Measurements from ENCODE around the gene RAD9A.
A peak's percentile ranks its signal among the peaks of the same experiment; 100 is the strongest.
"Not testable (repeated sequence)": the region's sequence is repeated elsewhere in the genome, so short reads cannot be mapped to it uniquely, and the experiment has no call there.

The RAD9A gene

GRCh38 chr11:67398661-67399563, 7.1 kb downstream of the RAD9A start:
- POLR2A ChIA-PET = no interaction called here

GRCh38 chr11:67400251-67400941, 8.6 kb downstream of the RAD9A start:
- no peak for DNase-seq (ENCODE audit: extremely low spot score)
- ChIA-PET POLR2A (interaction anchor here (1.7 kb wide), 1 partner anchor 9 kb away, joined by 22 read pairs; the partner anchor contains the start of gene RAD9A), CTCF (interaction anchor here (1.2 to 42.5 kb wide), 20 partner anchors 8 to 215 kb away, joined by 3 to 1573 read pairs (median 8); partner anchors contain the start of genes AIP, CDK2AP2, CLCF1 and PITPNM1)
- TF ChIP-seq CTCF (IDR thresholded peaks at IDR 0.05; ENCODE audit: control extremely low read depth, extremely low read depth, low read depth, missing control alignments) = no peak

More at GRCh38 chr11:67398661-67399563, 7.1 kb downstream of the RAD9A start:
- no peak for TF ChIP-seq CTCF (IDR thresholded peaks at IDR 0.05; ENCODE audit: control extremely low read depth, extremely low read depth, low read depth, missing control alignments)
- DNase-seq (ENCODE audit: extremely low spot score) = no peak
- CTCF ChIA-PET = interaction anchor here (42.5 kb wide), 1 partner anchor 32 kb away, joined by 1573 read pairs; the partner anchor contains the start of genes CLCF1 and POLD4

GRCh38 chr11:67400942-67401494, 9.2 kb downstream of the RAD9A start:
- no peak for DNase-seq (ENCODE audit: extremely low spot score)
- POLR2A ChIA-PET = interaction anchor here (0.5 to 1.7 kb wide), 9 partner anchors 9 to 545 kb away, joined by 3 to 22 read pairs (median 4); partner anchors contain the start of genes POLD4 and RAD9A
- CTCF ChIA-PET = interaction anchor here (0.7 to 42.5 kb wide), 34 partner anchors 8 to 214 kb away, joined by 3 to 1573 read pairs (median 6); partner anchors contain the start of genes AIP, CDK2AP2, CLCF1 and PITPNM1

GRCh38 chr11:67401495-67402191, 9.9 kb downstream of the RAD9A start, which contains the start of gene PPP1CA:
PPP1CA (minus strand) TSS chr11:67401858; CDS start chr11:67401782, 76 bp downstream.
- peak; percentile 99 for DNase-seq (ENCODE audit: extremely low spot score)
- ChIA-PET CTCF (interaction anchor here (0.7 to 42.5 kb wide), 35 partner anchors 9 to 213 kb away, joined by 3 to 1573 read pairs (median 6); partner anchors contain the start of genes AIP, CDK2AP2, CLCF1 and PITPNM1), POLR2A (interaction anchor here (0.5 to 1.7 kb wide), 13 partner anchors 10 to 546 kb away, joined by 3 to 22 read pairs (median 4); partner anchors contain the start of genes POLD4, PTPRCAP and RAD9A)
- TF ChIP-seq CTCF (IDR thresholded peaks at IDR 0.05; ENCODE audit: control extremely low read depth, extremely low read depth, low read depth, missing control alignments) = peak; percentile 50

More at GRCh38 chr11:67400942-67401494, 9.2 kb downstream of the RAD9A start:
- no peak for TF ChIP-seq CTCF (IDR thresholded peaks at IDR 0.05; ENCODE audit: control extremely low read depth, extremely low read depth, low read depth, missing control alignments)

GRCh38 chr11:67402192-67402839, 10.5 kb downstream of the RAD9A start:
- not testable (repeated sequence) for DNase-seq (ENCODE audit: extremely low spot score)
- ChIA-PET CTCF (interaction anchor here (0.7 to 42.5 kb wide), 27 partner anchors 9 to 213 kb away, joined by 3 to 1573 read pairs (median 6); partner anchors contain the start of genes CLCF1, PITPNM1, POLD4 and PTPRCAP), POLR2A (interaction anchor here (0.5 to 1.7 kb wide), 10 partner anchors 11 to 410 kb away, joined by 3 to 22 read pairs (median 4); partner anchors contain the start of genes POLD4, PTPRCAP and RAD9A)

- POLR2A ChIA-PET; DNase-seq (ENCODE audit: extremely low spot score): not testable (repeated sequence)
- CTCF ChIA-PET = interaction anchor here (1.0 to 42.5 kb wide), 7 partner anchors 8 to 86 kb away, joined by 3 to 1573 read pairs (median 22); partner anchors contain the start of genes CLCF1, POLD4 and TMEM134
Measured at GRCh38 chr11:67403085-67403484, 11.3 kb downstream of the RAD9A start.

All from GM10248 (cell line).